ENCODE measurements around the gene TEKT5. TPM values are rescaled to one million over a fixed set of nuclear protein-coding genes. Genes with fewer than 3 reads are reported as not detected.
"Not testable (repeated sequence)": the region's sequence is repeated elsewhere in the genome, so short reads cannot be mapped to it uniquely, and the experiment has no call there.

TEKT5 gene
- total RNA-seq, 8 experiments from 2014 or later = 0.22 to 1.1 (median 0.69) TPM; not detected in 4

DNA sequence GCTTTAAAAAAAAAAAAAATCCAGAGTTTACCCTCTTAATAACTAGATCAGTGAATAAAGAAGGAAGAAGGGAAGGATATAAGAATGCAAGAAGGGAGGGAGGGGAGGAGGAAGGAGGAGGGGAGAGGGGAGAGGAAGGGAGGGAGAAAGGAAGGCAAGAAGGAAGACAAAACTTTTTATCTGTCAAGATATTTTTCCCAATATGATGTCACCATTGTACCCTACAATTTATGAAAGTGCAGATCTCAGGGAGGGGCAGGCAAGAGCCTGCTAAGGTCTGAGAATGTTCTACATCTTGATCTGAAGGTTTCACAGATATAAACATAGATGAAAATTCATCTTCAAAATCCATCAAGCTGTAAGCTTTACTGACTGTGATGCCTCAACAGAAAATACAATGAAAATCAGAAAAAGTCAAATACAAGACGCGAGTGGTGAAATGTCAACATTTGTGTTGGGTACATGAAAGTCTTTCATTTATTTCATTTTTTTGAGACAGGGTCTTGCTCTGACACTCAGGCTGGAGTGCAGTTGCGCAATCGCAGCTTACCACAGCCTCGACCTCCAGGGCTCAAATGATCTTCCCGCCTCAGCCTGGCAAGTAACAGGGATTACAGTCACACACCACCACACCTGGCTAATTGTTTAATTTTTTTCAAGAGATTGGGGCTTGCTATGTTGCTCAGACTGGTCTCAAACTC is 57.2 kb downstream of the TEKT5 start:
- no peak for ATAC-seq (replicated peaks in 6 of 8)
- in situ Hi-C loops (cut with MboI; ENCODE audit: low pct_unique_long_range_greater_than_20kb in 2 of 9, low sequenced_read_pairs in 9 of 9, unreplicated experiment in 9 of 9) = no loop called here
- 44 to 100% (median 77%) methylated on average over 1 to 6 of the region's 6 CpGs; no CpG with 5 or more reads in 3 of the 10 experiments for WGBS, 10 experiments

GRCh38 chr16:10635365-10636021 is 59.2 kb downstream of the TEKT5 start:
- in situ Hi-C loops (cut with MboI; ENCODE audit: low pct_unique_long_range_greater_than_20kb in 2 of 9, low sequenced_read_pairs in 9 of 9, unreplicated experiment in 9 of 9) = no loop called here
- no peak overlapping the region for H3K4me3 ChIP-seq
- peak in 1 of 8 experiments; percentile 66 for ATAC-seq (replicated peaks in 6 of 8)
- WGBS, 10 experiments = 38 to 100% (median 89%) methylated on average over 1 to 6 of the region's 12 CpGs; no CpG with 5 or more reads in 4 of the 10 experiments
- H3K4me1 ChIP-seq (replicated peaks in 1 of 2) = no peaks in the 10 kb centered on the region
- no peak overlapping the region for H3K27ac ChIP-seq

More for the DNA sequence above, 57.2 kb downstream of the TEKT5 start:
- Histone ChIP-seq H3K27ac (no peak overlapping the region), H3K4me3 (no peak overlapping the region), H3K4me1 (replicated peaks in 1 of 2) (peaks cover 2 to 6% of the 10 kb centered on the region in 2 donors)

DNA sequence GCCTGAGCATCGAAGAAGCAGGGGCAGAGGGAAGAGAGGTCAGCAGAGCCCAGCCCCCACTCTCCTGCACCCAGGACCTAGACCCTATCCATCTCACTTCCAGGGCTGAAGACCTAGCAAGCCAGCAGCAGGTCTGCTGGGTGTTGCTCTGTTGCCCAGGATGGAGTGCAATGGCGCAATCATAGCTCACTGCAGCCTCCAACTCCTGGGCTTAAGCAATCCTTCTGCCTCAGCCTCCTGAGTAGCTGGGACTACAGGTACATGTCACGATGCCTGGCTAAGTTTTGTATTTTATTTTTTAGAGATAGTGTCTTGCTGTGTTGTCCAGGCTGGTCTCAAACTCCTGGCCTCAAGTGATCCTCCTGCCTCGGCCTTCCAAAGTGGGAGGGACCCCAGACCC is 61.3 kb downstream of the TEKT5 start:
- ATAC-seq (replicated peaks in 6 of 8); in situ Hi-C loops (cut with MboI; ENCODE audit: low pct_unique_long_range_greater_than_20kb in 2 of 9, low sequenced_read_pairs in 9 of 9, unreplicated experiment in 9 of 9); H3K4me1 ChIP-seq (replicated peaks in 1 of 2); H3K4me3 ChIP-seq; H3K27ac ChIP-seq: not testable (repeated sequence)
- 20 to 100% (median 39%) methylated on average over 1 to 2 of the region's 4 CpGs; no CpG with 5 or more reads in 6 of the 10 experiments for WGBS, 10 experiments

DNA sequence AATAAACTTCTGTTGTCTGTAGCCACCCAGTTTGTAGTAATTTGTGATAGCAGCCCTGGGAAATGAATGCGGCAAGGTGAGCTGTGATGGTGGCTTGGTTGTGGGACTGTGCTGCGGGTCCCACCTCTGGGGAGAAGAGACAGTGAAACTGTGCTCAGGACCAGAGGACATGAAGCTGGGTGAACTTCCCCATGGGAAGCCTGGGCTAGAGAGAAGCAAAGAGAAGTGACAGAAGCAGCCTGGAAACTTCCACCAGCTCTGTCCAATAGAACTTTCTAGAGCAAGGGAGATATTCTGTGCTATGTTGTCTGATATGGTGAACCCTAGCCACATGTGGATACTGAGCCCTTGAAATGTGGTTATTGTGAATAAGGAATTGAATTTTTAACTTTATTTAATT is 62.8 kb downstream of the TEKT5 start:
- WGBS, 10 experiments = 100% methylated on average over 1 to 2 of the region's 2 CpGs; no CpG with 5 or more reads in 6 of the 10 experiments
- Histone ChIP-seq H3K27ac (no peak overlapping the region), H3K4me3 (no peak overlapping the region), H3K4me1 (replicated peaks in 1 of 2) (no peaks in the 10 kb centered on the region)
- no peak for ATAC-seq (replicated peaks in 6 of 8)
- in situ Hi-C loops (cut with MboI; ENCODE audit: low pct_unique_long_range_greater_than_20kb in 2 of 9, low sequenced_read_pairs in 9 of 9, unreplicated experiment in 9 of 9) = no loop called here

- Histone ChIP-seq H3K27ac (no peak overlapping the region), H3K4me3 (no peak overlapping the region), H3K4me1 (replicated peaks in 1 of 2) (no peaks in the 10 kb centered on the region)
- no peak for ATAC-seq (replicated peaks in 6 of 8)
- WGBS, 10 experiments = 27 to 83% (median 60%) methylated on average over 1 to 2 of the region's 6 CpGs; no CpG with 5 or more reads in 5 of the 10 experiments
- in situ Hi-C loops (cut with MboI; ENCODE audit: low pct_unique_long_range_greater_than_20kb in 2 of 9, low sequenced_read_pairs in 9 of 9, unreplicated experiment in 9 of 9) = no loop called here
Measured at GRCh38 chr16:10629592-10629963, 65.2 kb downstream of the TEKT5 start.

DNA sequence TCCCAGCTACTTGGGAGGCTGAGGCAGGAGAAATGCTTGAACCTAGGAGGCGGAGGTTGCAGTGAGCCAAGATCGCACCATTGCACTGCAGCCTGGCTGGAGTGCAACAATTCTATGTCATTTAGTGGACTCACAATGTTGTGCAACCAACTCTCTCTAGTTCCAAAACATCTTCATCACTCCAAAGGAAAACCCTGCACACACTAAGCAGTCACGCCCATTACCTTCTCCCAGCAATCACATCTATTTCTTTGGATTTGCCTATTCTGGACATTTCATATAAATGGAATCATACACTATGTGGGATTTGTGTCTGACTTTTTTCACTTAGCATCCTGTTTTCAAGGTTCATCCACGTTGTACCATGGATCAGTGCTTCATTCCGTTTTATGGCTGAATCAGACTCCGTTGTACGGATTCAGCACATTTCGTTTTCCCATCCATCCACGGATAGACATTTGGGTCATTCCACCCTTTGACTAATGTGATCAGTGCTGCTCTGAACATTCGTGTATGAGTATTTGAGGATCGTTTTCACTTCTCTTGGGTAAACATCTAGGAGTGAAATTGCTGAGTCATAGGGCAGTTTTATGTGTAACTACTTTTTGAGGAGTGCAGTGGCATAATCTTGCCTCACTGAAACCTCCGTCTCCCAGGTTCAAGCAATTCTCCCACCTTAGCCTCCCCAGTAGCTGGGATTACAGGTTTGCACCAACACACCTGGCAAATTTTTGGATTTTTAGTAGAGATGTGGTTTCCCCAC is 69.0 kb downstream of the TEKT5 start:
- WGBS, 10 experiments = 78 to 100% (median 90%) methylated on average over 2 to 10 of the region's 12 CpGs
- Histone ChIP-seq H3K27ac (no peak overlapping the region), H3K4me1 (replicated peaks in 1 of 2) (no peaks in the 10 kb centered on the region), H3K4me3 (no peak overlapping the region)
- in situ Hi-C loops (cut with MboI; ENCODE audit: low pct_unique_long_range_greater_than_20kb in 2 of 9, low sequenced_read_pairs in 9 of 9, unreplicated experiment in 9 of 9) = no loop called here
- no peak for ATAC-seq (replicated peaks in 6 of 8)

DNA sequence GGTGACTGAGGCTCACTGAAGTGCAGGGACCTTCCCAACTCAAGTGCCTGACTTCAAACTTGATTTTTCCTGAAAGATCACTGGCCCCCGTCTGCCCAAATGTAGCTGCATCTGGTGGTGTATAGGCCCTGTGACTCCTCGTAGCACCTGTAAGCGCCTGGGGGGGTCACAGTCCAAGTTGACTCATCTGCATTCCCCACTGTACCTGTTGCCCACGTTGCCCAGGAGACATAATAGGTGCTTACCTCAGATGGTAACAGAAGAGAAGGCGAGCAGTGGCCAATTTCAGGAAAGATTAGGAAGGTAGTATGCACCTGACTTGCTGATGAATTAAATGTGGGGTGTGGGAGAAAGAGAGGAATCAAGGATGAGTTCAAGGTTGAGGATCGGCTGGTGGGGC is 70.2 kb downstream of the TEKT5 start:
- Histone ChIP-seq H3K27ac (no peak overlapping the region), H3K4me3 (no peak overlapping the region), H3K4me1 (replicated peaks in 1 of 2) (peaks cover under 1 to 3% of the 10 kb centered on the region in 2 donors)
- in situ Hi-C loops (cut with MboI; ENCODE audit: low pct_unique_long_range_greater_than_20kb in 2 of 9, low sequenced_read_pairs in 9 of 9, unreplicated experiment in 9 of 9) = no loop called here
- no peak for ATAC-seq (replicated peaks in 6 of 8)
- WGBS, 10 experiments = 40 to 100% (median 70%) methylated on average over 1 to 5 of the region's 6 CpGs; no CpG with 5 or more reads in 2 of the 10 experiments

- Histone ChIP-seq H3K27ac (no peak overlapping the region), H3K4me1 (replicated peaks in 1 of 2) (peaks cover 14 to 15% of the 10 kb centered on the region in 2 donors), H3K4me3 (no peak overlapping the region)
- in situ Hi-C loops (cut with MboI; ENCODE audit: low pct_unique_long_range_greater_than_20kb in 2 of 9, low sequenced_read_pairs in 9 of 9, unreplicated experiment in 9 of 9) = no loop called here
- ATAC-seq (replicated peaks in 6 of 8) = no peak
- 83 to 90% methylated on average over 1 to 2 of the region's 3 CpGs; no CpG with 5 or more reads in 8 of the 10 experiments for WGBS, 10 experiments
Measured at GRCh38 chr16:10623059-10623458, 71.7 kb downstream of the TEKT5 start.

DNA sequence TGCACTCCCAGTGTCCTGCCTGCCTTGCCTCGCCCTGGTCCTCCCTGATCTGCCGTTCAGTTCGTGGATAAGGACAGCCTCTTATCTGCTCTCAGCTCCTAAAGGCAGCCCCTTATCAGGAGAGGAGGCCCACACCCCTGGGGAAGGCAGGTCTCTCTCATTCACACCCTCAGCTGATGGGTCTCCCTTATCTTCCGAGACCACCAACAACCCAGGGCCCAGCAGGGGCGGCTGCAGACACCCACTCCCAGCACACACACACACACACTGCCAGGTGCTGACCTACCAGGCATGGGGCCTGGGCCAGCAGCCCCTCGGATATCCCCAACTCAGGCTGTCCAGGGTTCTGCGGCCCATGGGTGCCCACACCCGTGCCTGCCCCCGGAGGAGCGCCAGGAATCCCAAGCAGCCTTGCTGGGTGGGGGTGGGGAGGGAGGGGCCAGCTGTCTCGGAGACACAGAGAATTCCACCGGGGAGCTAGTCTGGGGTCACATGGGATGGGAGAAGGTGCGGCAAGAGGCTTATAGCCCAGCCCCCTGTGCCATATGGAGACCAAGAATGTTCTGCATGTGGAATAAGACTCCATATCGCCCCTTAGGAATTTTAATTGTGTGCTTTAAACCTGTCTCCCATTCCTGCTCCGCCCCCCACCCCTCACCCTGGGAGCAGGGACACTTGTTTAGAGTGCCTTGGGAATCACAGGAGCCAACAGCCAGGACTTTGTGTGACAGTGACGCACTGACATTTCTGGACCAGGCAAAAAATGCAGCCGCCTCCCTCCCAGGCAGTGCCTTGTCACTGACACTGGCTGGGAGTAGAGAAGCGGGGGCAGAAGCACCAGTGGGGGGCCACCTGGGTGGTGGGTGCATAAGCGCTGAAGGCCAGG is 72.5 kb downstream of the TEKT5 start:
- H3K4me1 ChIP-seq (replicated peaks in 1 of 2) = peaks cover 21 to 23% of the 10 kb centered on the region in 2 donors
- in situ Hi-C loops (cut with MboI; ENCODE audit: low pct_unique_long_range_greater_than_20kb in 2 of 9, low sequenced_read_pairs in 9 of 9, unreplicated experiment in 9 of 9) = no loop called here
- peak in 4 of 8 experiments; percentile 8 to 49 (median 29) for ATAC-seq (replicated peaks in 6 of 8)
- H3K4me3 ChIP-seq = no peak overlapping the region
- WGBS, 10 experiments = 40 to 90% (median 80%) methylated on average over 2 to 3 of the region's 19 CpGs; no CpG with 5 or more reads in 6 of the 10 experiments
- H3K27ac ChIP-seq = no peak overlapping the region

- H3K27ac ChIP-seq; ATAC-seq (replicated peaks in 6 of 8); H3K4me3 ChIP-seq; in situ Hi-C loops (cut with MboI; ENCODE audit: low pct_unique_long_range_greater_than_20kb in 2 of 9, low sequenced_read_pairs in 9 of 9, unreplicated experiment in 9 of 9): not testable (repeated sequence)
- peaks cover 29 to 32% of the 10 kb centered on the region in 2 donors for H3K4me1 ChIP-seq (replicated peaks in 1 of 2)
- WGBS, 10 experiments = 80 to 100% (median 90%) methylated on average over 1 to 7 of the region's 7 CpGs
Measured at GRCh38 chr16:10621216-10621949, 73.3 kb downstream of the TEKT5 start.

- in situ Hi-C loops (cut with MboI; ENCODE audit: low pct_unique_long_range_greater_than_20kb in 2 of 9, low sequenced_read_pairs in 9 of 9, unreplicated experiment in 9 of 9) = no loop called here
- WGBS, 10 experiments = 60 to 100% (median 79%) methylated on average over 1 to 5 of the region's 6 CpGs; no CpG with 5 or more reads in 4 of the 10 experiments
- H3K4me1 ChIP-seq (replicated peaks in 1 of 2) = peaks cover 29 to 33% of the 10 kb centered on the region in 2 donors
- no peak for ATAC-seq (replicated peaks in 6 of 8)
- H3K27ac ChIP-seq = no peak overlapping the region
- H3K4me3 ChIP-seq = no peak overlapping the region
Measured at GRCh38 chr16:10620120-10620519, 74.6 kb downstream of the TEKT5 start.
